HG03095 (cell line): ENCODE data around the gene YES1.
A peak's percentile ranks its signal among the peaks of the same experiment; 100 is the strongest.
"Not testable (repeated sequence)": the region's sequence is repeated elsewhere in the genome, so short reads cannot be mapped to it uniquely, and the experiment has no call there.

Source experiments
- ATAC-seq: cut with Tn5 transposase; IDR thresholded peaks from one replicate; pipeline ENCODE4 v1.9.1; 2021; ENCODE audit warnings: moderate library complexity; ENCODE audit not compliant: unreplicated experiment

YES1 gene

DNA sequence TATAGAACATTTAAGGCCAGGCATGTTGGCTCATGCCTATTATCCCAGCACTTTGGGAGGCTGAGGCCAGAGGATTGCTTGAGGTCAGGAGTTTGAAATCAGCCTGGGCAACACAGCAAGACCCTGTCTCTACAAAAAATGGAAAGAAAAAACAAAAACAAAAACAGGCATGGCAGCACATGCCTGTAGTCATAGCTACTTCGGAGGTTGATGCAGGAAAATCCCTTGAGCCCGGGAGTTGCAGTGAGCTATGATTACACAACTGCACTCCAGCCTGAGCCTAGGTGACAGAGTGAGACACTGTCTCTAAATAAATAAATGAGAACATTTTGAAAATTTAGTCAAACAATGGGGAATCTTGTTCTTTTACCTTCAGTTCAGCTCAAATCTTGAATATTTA is 12.1 kb upstream of the YES1 start:
- ATAC-seq, result no peak

DNA sequence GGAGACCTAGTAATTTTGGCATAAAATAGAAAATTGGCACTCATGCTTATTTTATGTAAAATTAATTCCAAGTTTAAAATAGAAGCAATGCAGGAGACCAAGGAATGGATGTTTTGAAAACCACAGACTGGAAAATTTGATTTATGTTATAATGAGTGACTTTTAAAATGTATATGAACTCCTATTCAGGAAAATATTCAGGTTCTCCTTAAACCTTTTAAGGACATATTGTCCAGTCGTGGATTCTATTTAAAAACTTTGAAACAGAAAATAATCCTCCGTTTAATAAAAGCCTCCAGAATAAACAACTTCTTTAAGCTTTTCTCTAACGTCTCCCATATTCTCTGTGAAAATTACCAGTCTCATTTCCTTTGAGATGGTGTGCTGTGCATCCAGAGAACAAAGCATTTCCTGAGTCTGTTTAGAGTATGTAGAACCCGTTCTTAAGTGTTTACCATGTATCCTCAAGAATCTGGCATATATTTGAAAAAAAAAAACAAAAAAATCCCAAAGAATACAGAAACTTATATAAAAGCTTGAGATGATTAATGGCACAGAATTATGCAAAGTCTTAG is 8.6 kb upstream of the YES1 start:
- no peak for ATAC-seq

DNA sequence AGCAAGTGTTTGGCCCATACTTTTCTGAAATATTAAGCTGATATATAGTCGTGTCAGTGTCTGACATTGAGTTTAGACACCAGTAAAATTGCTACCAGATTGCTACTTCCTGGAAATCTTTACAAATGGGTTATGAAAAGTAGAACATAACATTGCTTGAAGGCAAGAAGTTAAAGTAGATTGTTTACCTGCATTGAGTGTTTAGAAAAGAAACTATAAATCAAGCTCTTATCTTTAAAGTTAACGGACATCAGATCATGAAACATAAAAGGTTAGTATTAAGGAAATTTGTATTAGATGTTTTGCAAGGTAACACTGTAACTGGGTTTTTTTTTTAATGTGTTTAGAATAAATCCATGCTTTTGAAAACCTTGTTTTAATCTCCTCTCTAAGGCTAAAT is 4.8 kb upstream of the YES1 start:
- no peak for ATAC-seq

DNA sequence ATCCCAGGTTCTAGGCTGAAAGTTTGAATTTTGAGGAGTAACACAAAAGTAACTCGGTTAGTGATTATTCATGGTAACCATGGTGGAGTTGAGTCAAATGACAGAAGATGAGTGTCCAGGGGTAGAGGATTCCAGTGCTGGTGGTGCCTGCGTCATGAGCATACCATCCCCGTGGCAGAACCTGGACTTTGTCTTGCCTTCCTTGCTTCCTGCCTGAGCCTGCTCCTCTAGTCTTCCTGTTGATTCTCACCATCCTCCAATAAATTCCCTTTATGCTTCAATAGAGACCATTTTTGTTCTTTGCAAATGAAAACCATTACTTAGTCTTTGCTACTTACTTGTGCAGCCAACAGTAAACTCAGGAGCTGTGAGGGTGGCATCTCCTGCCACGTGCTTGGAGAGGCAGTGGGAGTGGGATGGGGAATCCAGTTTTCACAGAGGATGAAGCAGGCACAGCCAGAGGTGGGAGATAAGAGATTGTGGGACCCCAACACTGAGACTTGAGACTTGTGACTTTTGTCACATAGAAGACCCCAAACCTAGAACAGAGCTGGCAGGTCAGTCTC is 4.1 kb upstream of the YES1 start:
- ATAC-seq, result no peak

DNA sequence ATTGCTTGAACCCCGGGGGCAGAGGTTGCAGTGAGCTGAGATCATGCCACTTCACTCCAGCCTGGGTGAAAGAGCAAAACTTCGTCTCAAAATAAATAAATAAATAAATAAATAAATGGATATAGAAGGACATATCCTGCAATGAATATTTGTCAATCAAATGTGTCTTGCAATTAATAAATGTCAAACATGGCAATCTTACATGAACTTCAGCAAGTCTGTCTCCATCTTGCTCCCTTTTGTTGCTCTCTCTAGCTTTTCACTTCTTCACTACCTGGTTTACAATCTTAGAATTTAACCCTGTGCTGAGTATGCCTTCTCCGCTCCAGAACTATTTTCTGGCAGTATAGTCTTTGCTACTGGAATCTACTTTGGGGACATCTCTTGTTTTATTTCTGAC is 3.3 kb upstream of the YES1 start:
- no peak for ATAC-seq

DNA sequence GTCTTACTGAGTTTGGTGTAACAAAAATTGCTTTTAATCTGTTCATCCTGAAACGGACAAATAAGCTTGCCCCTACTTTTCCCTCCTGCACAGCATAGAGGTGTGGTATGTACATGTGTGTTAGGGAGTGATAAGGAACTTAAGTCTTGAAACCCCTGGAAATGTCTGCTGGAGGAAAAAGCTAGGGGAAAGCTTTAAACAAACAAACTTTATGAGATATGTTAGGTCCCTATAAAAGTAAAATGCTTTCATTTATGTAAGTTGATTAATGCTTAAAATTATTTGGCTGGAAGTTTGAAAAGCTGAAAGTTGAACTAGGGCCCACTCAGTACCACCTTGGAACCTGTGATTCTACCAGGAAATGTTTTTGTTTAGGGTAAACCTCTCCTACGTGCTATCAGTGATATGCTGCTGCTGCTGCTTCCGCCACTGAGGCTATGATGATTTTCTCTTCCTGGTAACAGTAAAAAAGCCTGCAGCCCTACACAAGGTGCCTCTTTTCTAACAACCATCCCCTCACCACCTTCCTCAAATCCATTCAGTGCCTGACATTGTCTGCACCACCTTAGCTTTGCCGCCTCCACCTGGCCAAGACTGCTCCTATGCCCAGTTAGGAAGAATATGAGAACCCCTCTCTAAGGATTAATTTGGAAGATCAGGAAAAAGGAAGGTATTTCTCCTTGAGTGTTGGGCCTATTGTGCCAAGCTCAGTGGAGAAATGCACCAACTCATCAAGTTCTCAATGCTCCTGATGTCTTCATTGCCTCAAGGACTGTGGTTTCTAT is 2.5 kb upstream of the YES1 start:
- no peak for ATAC-seq

DNA sequence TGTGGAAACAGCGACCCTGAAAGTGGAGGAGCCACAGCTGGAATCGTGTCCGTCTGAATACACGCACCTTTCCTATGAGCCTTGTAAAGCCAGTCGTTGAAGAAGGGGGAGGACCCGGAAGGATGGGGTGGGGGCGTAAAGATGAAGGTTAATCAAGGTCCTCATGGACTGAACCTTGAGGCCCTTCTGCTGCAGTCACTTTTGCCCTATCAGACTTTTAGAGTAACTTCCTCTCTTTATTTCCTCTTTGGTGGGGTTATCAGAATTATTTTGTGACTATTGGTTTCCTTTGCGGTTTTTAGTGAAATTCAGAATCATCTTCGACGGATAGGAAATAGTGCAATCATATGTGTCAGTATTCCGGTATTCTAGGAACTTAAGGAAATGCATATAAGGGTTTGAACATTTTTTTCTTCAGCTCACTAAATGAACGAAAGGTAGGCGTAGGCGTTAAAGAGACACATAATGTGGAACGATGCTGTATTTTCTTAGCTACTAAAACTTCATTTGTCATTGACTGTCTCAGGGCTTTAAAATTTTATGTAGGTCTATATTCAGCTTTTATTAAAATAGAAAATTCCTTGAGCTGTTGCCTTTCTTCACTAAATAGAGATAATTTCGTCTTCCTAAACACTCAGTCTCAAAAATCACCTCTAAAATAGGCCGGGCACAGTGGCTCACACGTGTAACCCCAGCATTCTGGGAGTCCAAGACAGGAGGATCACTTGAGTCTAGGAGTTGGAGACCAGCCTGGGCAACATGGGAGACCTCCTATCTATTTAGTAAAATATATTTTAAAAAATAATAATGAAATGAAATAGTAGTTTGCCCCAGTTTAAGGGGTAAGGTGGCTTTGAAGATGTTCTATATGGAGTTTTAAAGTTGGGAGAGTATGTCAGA is 1.4 kb upstream of the YES1 start:
- ATAC-seq, result no peak

DNA sequence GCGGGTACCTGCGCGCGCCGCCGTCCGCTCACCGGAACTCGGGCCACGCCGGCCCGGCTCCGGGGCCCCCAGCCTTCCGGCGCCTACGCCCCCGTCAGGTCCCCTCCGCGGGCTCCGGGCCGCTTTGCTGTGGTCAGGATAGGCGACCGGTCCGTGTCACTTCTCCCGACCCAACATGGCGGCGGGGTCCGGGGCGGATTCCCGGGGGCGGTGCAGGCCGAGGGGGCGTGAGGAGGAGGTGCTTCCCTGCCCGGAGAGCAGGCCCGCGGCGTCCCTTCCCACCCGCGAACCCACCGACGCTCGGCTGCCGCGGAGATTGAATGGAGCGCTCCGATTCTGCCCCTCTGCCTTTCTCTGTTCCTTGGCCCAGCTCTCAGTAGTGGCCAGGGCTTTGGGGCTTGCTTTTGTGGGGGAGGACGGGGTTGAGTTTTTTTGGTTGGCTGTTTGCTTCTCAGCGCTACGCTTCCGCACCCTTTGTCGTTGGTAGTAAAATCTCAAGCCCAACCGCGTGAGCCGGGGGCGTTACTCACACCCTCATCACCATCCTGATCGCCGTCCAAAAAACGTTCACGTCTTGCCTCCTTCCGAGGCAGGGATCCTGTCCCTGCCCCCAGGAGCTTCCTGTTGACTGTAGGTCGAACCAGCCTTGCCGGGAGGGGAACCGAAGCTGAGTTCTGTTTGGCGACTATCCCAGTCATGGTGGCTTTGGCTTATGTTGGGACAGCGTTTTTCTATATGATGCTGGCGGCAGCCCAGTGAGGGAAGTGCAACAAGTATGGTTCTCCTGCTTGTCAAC is 532 bp upstream of the YES1 start:
- ATAC-seq, result peak; percentile 23

DNA sequence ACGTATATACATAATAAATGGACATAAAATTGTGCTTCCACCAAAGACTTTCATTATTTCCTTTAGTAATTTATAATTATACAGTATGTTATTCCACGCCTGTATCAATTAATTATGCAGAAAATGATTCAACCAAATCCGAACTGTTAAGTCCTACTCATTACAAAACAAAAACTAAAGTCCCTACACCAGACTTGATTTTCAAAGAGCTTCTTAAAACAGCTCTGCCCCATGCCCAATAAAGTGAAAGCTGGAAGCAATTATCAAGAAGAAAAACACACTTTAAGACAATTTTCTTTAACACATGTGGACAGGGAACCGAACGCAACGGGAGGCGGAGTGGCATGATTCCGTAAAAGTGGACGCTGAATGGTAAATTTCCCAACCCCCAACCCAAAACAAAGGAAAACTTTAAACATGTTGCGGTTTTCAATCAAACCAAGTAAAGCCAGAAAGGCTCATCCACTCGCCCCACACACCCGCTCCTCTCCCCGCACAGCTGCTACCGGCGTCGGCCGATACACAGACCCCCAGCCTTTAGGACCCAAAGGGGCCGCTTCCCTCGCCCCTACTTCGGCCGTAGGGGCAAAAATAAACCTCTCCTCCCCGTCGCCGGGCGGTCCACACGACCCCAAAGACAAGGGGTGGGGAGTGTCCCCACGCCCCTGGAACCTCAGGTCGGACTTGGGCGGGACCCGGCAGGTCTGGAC is 705 bp downstream of the YES1 start:
- ATAC-seq, result peak; percentile 18

DNA sequence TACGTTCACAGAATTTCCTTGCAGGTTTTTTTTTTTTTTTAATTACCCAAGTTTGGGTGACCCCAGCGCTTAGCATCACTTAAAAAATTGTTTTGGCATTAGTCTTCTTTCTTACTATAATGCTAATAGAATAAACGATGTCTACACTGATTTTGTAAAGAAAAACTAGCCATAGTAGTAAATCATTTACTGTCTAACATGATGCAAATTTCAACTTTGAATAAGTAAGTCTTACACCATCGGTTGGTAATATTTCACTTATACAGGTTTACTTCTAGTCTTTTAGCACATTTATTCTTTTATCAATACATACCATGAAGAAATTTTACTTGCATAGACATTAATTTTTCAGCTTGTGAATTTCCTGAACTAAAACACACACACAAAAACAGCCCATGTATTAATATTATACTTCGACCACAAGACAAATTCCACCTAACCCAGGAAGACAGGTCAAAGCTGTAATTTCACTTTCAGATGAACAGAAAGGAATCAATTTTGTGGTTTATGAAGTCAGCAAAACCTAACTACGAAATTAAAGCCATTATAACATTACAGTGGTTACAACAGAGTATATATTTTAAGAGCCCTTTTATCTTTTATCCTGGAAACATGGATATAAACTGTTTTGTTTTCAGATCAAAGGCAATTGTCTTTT is 1.9 kb downstream of the YES1 start:
- ATAC-seq, result no peak

DNA sequence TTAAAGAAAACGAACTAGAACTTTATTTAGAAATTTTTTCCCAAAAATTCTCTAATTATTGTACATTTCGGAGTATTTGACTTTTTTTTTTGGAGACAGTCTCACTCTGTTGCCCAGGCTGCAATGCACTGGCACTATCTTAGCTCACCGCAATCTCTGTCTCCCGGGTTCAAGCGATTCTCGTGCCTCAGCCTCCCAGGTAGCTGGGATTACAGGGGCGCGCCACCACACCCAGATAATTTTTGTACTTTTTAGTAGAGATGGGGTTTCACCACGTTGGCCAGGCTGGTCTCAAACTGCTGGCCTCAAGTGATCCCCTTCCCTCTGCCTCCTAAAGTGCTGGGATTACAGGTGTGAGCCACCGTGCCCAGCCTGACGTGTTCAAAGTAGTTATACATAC is 2.8 kb downstream of the YES1 start:
- ATAC-seq, result not testable (repeated sequence)

DNA sequence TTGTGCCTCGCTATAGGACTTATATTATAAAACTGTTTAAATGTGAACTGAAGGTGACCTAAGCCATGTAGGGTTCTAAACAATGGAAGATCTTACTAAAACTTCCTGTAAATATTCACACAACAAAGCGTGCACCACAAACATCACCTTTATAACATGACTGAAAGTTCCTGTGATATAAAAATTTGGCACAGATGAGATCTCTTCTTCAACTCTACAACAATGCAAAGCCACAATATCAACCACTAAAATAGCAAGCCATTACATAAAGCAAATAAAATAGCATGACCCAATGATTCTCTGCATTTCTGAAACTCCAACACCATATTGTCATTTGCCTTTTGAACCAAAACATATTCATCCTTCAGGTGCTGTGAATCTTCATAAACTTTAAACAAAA is 3.5 kb downstream of the YES1 start:
- no peak for ATAC-seq

DNA sequence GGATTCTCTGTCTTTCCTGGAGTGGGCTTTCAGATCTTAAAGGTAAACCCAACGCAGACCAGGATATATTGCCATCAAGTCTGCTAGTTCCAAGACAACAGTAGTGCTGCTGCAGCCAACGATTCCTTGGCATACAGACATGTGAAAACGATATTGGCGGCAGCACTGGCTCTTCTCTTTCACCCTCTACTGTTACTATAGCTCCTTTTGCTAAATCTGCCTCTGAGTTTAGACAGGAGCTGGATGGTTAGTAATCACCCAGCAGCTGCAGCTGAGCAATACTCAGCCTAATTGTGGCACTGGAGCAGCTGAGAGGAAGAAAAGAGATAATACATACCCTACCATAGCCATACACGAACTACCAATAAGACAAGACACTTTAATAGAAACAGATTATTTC is 4.0 kb downstream of the YES1 start:
- no peak for ATAC-seq

DNA sequence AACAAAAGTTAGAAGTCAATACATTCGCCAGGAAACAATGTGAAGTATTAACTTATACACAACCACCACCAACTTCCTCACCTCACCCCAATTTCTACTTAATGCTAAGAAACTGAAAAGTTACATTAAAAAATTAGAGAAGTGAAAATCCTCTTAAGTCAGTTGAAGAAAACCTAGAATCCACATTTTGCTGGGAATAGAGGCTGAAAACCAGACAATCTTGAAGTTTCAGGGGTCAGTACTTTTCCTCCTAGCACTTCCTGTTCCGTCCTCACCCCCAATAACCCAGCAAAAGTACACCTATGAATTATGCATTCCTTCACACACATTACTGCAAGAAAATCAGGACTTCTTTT is 6.3 kb downstream of the YES1 start:
- peak; percentile 38 for ATAC-seq

DNA sequence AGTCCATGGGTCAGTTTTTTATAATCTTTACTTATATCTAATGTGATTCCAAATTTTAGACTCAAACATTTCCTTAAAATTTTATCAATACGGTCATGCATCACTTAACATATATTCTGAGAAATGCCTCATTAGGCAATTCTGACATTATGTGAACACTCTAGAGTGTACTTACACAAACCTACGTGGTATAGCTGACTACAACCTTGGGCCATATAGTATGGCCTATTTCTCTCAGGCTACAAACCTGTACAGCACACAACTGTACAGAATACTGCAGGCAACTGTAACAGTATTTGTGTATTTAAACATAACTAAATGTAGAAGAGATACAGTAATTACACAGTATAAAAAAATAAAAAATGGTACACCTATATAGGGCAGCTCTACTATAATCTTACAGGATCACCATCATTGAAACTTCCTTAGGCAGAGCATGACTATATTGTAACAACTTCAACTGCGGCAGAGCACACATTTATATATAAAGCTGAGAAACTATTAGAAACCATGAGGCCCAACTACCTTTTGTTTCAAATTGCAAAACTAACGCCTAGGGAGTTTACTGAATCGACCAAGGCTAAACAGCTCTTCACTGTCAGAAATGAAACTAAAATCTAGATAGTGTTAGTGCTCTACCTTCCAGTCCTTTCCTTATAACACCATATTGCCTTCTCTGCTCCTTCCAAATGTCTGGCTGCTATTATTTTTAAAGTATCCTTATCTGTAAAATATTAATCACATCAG is 6.9 kb downstream of the YES1 start:
- peak; percentile 34 for ATAC-seq

DNA sequence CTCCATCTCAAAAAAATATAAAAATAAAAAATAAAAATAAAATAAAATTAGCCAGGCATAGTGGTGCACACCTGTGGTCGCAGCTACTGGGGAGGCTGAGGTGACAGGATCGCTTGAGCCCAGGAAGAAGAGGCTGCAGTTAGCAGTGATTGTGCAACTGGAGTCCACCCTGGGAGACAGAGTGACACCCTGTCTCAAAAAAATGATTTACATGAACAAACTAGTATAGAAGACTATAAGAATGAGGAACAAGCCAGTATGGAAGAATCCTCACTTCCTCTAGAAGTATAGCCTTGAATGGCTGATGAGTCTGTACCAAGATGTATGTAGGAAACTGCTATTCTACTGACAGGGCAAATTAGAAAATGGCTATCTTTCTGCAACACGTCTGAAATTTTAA is 10.9 kb downstream of the YES1 start:
- no peak for ATAC-seq

DNA sequence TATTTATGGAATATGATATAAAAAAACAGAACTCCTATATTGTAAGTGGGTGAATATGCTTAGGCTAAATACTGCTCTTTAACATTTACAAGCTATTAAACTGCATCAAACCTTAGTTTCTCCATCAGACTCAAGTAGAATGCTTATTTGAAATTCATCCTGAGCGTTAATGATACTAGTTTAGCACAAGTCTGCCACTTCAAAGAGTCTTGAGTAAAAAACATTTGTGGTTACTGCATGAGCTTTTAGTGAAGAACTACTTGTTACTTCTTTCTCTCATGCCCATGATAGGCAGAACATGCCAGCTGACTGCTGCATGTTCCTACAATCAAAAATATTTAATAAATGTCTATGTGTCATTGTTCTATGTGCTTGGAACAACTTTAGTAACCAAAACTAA is 12.1 kb downstream of the YES1 start:
- ATAC-seq, result no peak

DNA sequence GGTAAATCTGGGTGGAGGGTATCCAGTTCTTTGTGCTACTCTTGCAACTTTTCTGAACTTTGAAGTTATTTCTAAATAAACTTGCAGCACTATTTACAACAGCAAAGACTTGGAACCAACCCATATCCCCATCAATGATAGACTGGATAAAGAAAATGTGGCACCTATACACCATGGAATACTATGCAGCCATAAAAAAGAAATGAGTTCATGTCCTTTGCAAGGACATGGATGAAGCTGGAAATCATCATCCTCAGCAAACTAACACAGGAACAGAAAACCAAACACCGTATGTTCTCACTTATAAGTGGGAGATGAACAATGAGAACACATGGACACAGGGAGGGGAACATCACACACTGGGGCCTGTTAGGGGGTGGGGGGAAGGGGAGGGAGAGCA is 16.7 kb downstream of the YES1 start:
- not testable (repeated sequence) for ATAC-seq

DNA sequence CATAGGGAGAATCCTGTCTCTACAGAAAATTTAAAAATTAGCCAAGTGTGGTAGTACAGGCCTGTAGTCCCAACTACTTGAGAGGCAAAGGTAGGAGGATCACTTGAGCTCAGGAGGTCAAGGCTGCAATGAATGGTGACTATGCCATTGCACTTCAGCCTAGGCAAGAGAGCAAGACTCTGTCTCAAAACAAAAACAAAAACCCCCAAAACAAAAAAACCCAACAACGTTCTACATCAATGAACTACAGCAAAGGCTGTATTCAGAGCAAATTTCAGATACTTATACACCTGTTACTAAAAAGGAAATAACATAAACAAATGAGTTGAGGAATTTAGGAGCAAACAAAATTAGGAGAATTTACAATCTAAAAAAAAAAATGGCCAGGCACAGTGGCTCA is 22.6 kb downstream of the YES1 start:
- ATAC-seq, result no peak
